ENCODE measurements around the gene COPZ1.

- TF ChIP-seq CTCF (IDR thresholded peaks at IDR 0.05; ENCODE audit: low read depth, low read length) (no peak), EZH2phosphoT487 (IDR thresholded peaks at IDR 0.05; ENCODE audit: low read depth) (no peak)
Measured at GRCh38 chr12:54386403-54387113, 61.6 kb downstream of the COPZ1 start.

Data from OCI-LY3 (cell line).